GM21526 (cell line): ENCODE results near the gene C1QL1.
"Not testable (repeated sequence)": the region's sequence is repeated elsewhere in the genome, so short reads cannot be mapped to it uniquely, and the experiment has no call there.

Experiments used
- ATAC-seq: cut with Tn5 transposase; IDR thresholded peaks from one replicate; pipeline ENCODE4 v1.9.1; 2021; ENCODE audit warnings: moderate library complexity; ENCODE audit not compliant: unreplicated experiment, low FRiP score

C1QL1 gene

GRCh38 chr17:44965481-44966234 lies 2.4 kb downstream of the C1QL1 start:
- no peak for ATAC-seq

DNA sequence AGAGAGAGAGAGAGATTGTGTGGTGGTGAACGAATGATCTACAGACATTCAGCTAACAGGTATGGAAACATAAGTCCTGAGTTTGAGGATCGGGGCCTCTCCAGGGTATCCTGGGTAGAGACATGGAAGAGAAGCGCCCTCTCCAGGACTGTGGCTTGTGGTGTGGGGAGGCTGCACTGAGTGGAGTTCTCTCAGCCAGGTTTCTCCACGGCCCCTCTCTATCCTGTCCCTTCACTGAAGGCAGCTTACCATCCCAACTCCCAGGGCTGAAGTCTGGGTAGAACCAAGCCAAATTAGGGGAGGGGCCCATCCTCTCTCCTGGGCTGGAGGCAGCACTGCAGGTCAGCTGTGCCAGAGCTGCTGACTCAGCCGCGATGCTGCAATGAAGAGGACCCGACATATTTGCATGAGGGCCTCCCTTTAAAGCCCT lies 6.2 kb downstream of the C1QL1 start:
- ATAC-seq, result no peak

DNA sequence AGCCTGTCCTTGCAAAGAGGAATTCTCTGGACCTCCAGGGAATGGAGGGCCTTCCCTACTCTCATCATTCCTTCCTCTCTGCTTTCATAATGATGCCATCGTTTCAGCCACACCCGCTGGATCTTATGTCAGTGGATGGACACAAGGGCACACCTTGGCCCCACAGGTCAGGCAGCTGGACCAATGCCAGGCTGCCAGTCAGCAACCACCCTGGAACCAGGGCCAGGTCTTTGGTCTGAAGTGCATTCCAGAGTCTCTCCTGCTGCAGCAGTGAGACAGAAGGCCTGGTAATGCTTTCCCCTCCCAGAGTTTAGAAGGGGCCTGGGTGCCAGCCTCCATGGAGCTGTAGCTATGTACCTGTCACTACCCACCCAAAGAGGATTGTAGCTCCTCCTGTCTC lies 7.4 kb downstream of the C1QL1 start:
- no peak for ATAC-seq

- no peak for ATAC-seq
These were observed 8.1 kb downstream of the C1QL1 start for GRCh38 chr17:44959821-44960531.

GRCh38 chr17:44956998-44957981 lies 10.8 kb downstream of the C1QL1 start:
- ATAC-seq, result no peak

DNA sequence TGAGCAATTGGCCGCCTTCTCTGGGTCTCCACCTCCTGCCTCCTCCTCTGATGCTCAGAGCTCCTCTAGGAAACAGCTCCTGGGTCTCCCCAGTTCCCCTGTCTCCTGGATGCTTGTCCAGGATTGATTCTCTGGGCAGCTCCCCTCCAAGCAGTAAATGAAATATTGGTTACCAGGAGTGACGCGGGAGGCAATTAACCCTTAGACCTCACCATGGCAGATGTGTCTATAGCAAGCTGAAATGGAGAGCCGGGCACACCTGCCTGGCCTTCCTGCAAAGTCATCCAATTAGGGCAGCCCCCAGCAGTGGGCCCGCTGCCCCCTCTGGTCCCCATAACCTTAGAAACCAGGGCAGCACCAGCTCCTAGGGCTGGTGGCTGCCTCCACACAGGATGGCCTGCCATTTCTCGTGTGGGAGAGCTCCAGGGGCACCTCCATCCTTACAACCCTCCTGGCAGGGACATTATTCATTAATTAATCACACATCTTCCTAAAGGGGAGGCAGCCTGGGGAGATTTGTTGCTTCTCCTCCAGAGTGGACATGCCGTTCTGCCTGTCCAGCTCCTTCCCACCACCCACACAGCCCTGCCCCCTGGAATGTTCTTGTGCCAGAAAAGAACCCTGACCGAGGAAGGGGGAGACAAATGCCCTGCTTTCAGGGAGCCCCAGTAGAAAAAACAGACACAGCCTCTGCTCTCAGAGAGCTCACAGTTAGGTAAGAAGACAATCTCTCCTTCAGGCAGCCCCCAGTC lies 12.3 kb downstream of the C1QL1 start:
- no peak for ATAC-seq

DNA sequence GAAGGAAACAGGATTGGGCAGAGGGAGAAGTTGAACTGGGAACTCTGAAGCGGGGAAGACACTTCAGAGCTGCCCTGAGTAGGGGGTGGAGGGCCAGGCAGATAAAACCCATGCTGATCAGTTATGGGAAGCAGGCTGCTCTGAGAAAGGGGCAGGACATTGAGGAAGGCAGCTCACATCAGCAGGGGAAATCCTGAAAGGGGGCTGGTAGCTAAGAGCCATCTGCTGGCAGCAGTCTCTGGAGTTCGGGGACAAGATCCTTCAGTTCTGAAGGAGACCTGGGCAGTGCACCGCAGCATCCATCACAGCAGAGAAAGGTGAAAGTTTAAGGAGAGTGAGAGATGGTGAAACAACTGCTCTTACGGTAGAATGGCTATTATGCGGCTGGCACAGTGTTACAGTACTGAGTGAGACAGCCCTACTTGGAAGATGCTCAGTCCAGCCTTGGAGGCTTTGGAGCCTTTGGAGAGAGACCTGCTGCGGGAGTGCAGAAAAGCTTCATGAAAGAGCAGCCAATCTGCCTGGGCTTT lies 15.1 kb downstream of the C1QL1 start:
- no peak for ATAC-seq

DNA sequence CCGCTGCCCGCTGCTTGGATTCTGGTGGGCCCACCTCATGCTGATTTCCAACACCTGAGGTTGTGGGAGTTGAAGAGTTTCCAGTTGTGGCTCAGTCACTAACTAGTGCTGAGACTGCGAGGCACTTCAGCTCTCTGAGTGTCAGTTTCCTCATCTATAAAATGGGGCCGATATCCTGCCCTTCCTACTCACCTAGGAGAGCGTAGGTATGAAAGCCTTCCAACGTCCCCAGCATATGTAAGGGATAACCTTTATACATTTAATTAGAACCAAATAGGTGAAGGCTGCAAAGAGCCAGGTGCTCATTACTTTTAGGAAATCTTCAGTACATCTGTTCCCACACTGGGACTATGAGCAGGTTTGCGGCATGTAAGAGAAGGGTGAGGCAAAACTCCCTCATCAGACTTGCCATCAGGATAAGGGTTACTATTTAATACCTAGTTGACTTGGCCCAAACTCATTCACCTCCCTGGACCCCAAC lies 19.7 kb downstream of the C1QL1 start:
- ATAC-seq, result no peak

- peak; percentile 76 for ATAC-seq
These were observed 20.4 kb downstream of the C1QL1 start, which contains the start of gene KIF18B for GRCh38 chr17:44947461-44948314. Gene KIF18B, minus strand, starts transcription at chr17:44947773. Its CDS starts 11,429 bp downstream, at chr17:44936344.

DNA sequence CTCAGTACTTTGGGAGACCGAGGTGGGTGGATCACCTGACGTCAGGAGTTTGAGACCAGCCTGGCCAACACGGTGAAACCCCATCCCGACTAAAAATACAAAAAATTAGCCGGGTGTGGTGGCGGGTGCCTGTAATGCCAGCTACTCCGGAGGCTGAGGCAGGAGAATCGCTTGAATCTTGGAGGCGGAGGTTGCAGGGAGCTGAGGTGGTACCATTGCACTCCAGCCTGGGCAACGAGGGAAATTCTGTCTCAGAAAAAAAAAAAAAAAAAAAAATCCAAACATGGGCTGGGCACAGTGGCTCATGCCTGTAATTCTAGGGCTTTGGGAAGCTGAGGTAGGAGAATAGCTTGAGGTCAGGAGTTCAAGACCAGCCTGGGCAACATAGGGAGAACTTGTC lies 22.5 kb downstream of the C1QL1 start:
- not testable (repeated sequence) for ATAC-seq

DNA sequence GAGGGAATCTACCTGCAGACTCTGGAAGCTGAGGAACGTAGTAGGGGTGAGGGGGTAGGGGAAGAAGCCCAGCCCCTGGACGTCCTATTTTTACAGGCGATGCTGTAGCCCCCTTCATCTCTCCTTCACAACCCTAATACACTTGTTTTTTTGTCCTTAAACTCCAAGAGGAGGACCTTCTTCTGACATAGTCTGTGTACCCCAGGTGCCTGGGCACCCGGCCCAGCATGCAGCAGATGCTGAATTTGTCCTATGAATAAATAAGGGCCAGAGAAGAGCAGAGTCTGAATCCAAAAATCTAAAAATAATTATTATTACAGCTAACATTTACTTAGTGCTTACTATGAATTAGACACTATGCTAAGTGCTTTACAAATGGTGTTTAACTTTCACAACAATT lies 25.6 kb downstream of the C1QL1 start:
- no peak for ATAC-seq

- ATAC-seq, result no peak
These were observed 26.3 kb downstream of the C1QL1 start for GRCh38 chr17:44941712-44942331.

GRCh38 chr17:44940768-44941167 lies 27.3 kb downstream of the C1QL1 start:
- ATAC-seq, result no peak

- ATAC-seq, result no peak
These were observed 27.8 kb downstream of the C1QL1 start for GRCh38 chr17:44940317-44940716.

- no peak for ATAC-seq
These were observed 33.0 kb downstream of the C1QL1 start for GRCh38 chr17:44935116-44935515.

DNA sequence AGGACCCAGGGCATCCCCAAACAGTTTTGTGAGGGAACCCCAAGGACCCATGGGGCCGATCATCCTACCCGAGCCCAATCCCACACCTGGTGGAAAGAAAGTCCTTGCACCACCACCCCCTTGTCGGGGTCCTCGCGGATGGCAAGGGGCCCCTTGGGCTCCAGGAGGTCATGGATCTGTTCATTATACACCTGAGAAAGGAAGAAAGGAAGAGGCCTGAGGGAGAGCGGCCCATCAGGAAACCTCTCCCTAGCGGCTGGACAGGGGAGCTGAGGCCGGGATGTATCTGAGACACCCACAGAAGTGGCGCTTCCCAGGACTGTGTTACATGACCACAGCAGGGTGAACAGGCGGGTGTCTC lies 33.4 kb downstream of the C1QL1 start:
- no peak for ATAC-seq

- no peak for ATAC-seq
These were observed 34.0 kb downstream of the C1QL1 start for GRCh38 chr17:44933824-44934744.

- no peak for ATAC-seq
These were observed 35.4 kb downstream of the C1QL1 start for GRCh38 chr17:44932787-44933097.
